SK-N-SH treated with all-trans-retinoic acid at 6 μM for 48 hours (cell line): ENCODE results near the gene FCAR.
"Not testable (repeated sequence)": the region's sequence is repeated elsewhere in the genome, so short reads cannot be mapped to it uniquely, and the experiment has no call there.

ENCODE experiments used
- ARNTL ChIP-seq: fragments of 450-650 bp; formaldehyde crosslinking; IDR thresholded peaks from 2 replicates; pipeline ENCODE4 v1.5.0; 2020; ENCODE audit warnings: low read depth, mild to moderate bottlenecking, moderate library complexity, borderline replicate concordance
- BACH2 ChIP-seq: fragments of 250-450 bp; sonication (Bioruptor Pico); IDR thresholded peaks from 2 replicates; pipeline ENCODE4 v1.9.0; 2021; ENCODE audit warnings: mild to moderate bottlenecking, borderline replicate concordance
- CREB5 ChIP-seq: fragments of 250-450 bp; sonication (Bioruptor Pico); IDR thresholded peaks from 2 replicates; pipeline ENCODE4 v1.5.1; 2020; ENCODE audit warnings: low read depth, mild to moderate bottlenecking, moderate library complexity
- CSRNP3 ChIP-seq: fragments of 250-450 bp; sonication (Bioruptor Pico); IDR thresholded peaks from 2 replicates; pipeline ENCODE4 v1.5.1; 2021; ENCODE audit warnings: mild to moderate bottlenecking, moderate library complexity
- ESRRG ChIP-seq: fragments of 250-450 bp; sonication (Bioruptor Pico); IDR thresholded peaks from 2 replicates; pipeline ENCODE4 v1.6.1; 2021; ENCODE audit warnings: mild to moderate bottlenecking
- ISL1 ChIP-seq: fragments of 250-450 bp; sonication (Bioruptor Pico); IDR thresholded peaks from 2 replicates; pipeline ENCODE4 v2.1.2; 2022; ENCODE audit warnings: mild to moderate bottlenecking, moderate library complexity
- PATZ1 ChIP-seq: fragments of 250-450 bp; sonication (Bioruptor Pico); IDR thresholded peaks from 2 replicates; pipeline ENCODE4 v1.8.0; 2020; ENCODE audit warnings: mild to moderate bottlenecking, moderate library complexity, borderline replicate concordance
- PPARA ChIP-seq: fragments of 250-450 bp; sonication (Bioruptor Pico); IDR thresholded peaks from 2 replicates; pipeline ENCODE4 v1.5.0; 2020; ENCODE audit warnings: mild to moderate bottlenecking, borderline replicate concordance
- TCF4 ChIP-seq: fragments of 250-450 bp; sonication (Bioruptor Pico); IDR thresholded peaks from 2 replicates; pipeline ENCODE4 v1.8.0; 2021; ENCODE audit warnings: mild to moderate bottlenecking, moderate library complexity, borderline replicate concordance
- ZC3H10 ChIP-seq: fragments of 250-450 bp; sonication (Bioruptor Pico); IDR thresholded peaks from 2 replicates; pipeline ENCODE4 v1.5.1; 2021; ENCODE audit warnings: mild to moderate bottlenecking, moderate library complexity
- ZNF565 ChIP-seq: fragments of 450-650 bp; formaldehyde crosslinking; conservative IDR thresholded peaks from 2 replicates; pipeline ENCODE4 v1.5.0; 2020; ENCODE audit warnings: low read depth, mild to moderate bottlenecking, moderate library complexity

DNA sequence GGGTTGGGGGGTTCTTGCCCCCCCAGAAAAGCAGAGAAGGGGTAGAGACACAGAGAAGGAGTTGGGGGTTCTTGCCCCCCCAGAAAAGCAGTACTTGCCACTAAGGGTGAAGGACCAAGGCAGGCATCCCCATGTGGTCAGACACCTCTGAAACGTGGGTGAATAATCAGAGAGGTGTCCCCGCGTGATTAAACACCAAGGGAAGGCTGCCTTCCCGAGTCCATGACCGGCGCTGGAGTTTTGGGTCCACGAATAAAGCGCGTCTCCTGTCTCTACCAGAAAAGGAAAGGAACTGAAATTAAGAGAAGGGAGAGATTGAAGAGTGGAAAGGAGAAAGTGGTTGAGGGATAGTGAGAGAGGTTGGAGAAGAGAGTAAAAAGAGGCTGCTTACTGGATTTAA is 25.6 kb downstream of the FCAR start:
- not testable (repeated sequence) for TF ChIP-seq CREB5, ZNF565, ARNTL, TCF4, ESRRG, CSRNP3, PATZ1, BACH2, ISL1, PPARA, ZC3H10 (CRISPR knock-in tag)
